Stimulated activated memory B cell treated with anti-CD40 and anti-IgM and Interleukin-4, amounts not matched to agents 10 μg/mL and 1 μg/mL and 100 μg/mL, for 72 hours (primary cell): ENCODE data around the gene ASCL5.
A peak's percentile ranks its signal among the peaks of the same experiment; 100 is the strongest.

Source experiments
- ATAC-seq: fragments of 150-1000 bp; cut with Tn5 transposase; 2 replicates; pipeline ENCODE4 v1.10.0; 2021
- H3K27ac Mint-ChIP-seq: one replicate; pipeline ENCODE4 v1.8.0; 2022; ENCODE audit warnings: mild to moderate bottlenecking, mixed read lengths
- H3K27me3 Mint-ChIP-seq: one replicate; pipeline ENCODE4 v1.8.0; 2022; ENCODE audit warnings: mixed read lengths
- H3K36me3 Mint-ChIP-seq: one replicate; pipeline ENCODE4 v1.8.0; 2022; ENCODE audit warnings: mixed read lengths
- H3K4me1 Mint-ChIP-seq: one replicate; pipeline ENCODE4 v1.8.0; 2022; ENCODE audit warnings: mixed read lengths
- H3K4me3 Mint-ChIP-seq: one replicate; pipeline ENCODE4 v1.8.0; 2022; ENCODE audit warnings: mild to moderate bottlenecking, moderate library complexity, mixed read lengths
- H3K9me3 Mint-ChIP-seq: one replicate; pipeline ENCODE4 v1.8.0; 2022; ENCODE audit warnings: mixed read lengths

ASCL5 gene

DNA sequence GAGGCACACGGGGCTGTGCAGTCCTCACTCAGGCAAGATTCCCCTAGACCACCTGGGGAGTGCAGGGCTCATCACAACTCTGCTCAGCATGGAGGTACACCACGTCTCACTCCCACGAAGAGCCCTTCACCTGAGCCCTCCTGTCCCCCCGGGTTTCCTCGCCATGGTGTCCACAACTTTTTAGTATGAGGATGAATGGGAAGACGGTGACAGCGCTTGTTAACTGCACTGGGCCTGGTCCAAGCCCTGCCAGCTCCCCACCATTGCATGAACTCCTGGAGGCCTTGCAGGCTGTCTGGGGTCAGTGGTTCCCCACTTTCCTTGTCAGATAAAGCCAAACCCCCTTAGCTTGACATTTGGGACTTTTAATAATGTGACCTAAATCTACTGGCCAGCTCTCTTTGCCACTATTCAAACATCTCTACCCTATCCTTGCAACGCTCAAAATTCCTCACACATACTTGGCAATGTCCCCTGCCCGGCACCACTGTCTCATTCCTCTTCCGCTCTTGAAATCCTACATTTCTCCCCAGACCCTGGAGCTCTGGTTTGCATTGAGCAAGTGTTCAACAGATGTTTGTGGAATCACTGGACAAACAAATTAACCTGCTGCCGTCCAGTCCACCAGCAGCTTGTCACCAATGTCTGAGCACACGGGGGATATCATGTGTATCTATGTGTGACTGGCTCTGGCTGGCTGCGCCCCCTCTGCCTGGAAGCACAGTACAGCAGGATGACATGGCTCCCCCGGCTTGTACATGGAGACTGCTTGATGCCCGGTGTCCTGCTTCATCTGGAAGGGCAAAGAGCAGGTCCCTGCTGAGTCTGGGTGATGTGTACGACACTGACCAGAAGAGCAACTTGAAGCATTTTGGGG, 16.1 kb upstream of the ASCL5 start:
- Mint-ChIP-seq H3K27me3 (no peaks in the 10 kb centered on the region), H3K36me3 (peaks cover 75% of the 10 kb centered on the region), H3K27ac (no peak overlapping the region), H3K9me3 (no peaks in the 10 kb centered on the region), H3K4me1 (no peaks in the 10 kb centered on the region), H3K4me3 (no peak overlapping the region)
- no peak for ATAC-seq

DNA sequence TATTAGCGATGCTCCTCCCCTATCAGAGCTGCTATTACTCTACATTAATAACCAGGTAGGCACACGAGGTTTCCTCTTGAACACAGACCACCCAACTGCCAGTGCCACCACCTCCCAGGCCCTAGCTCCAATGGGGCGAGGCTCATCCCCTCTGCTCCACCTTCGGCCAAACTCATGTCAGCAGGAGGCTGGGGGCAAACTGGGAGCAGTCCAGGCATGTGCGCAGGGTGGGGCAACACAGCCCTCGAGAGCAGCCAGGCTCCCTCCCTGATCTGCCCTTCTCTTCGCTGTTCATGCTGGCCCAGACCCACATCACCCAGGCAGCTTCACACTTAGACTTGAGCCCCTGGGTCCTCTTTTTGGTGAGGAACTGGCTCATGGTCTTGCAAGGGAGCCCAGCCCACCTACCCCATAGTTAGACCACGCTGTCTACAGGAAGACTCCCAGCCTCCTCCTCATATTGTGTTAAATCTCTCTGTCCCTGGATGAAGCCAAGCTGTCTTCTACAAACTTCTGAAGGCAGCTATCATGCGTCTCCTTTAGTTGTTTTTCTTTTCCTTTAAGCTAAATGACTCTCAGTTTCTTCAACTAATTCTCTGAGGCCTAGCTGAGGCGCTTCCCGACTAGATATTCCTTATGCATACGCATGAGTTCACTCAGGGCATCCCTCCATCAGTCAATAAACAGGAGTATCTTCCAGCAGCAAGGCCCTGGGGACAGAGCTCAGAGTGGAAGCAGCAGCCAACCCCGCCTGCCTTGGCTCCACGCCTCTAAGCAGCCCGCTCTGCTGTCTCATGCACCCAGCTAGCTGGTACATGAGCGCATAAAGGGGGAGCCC, 15.2 kb upstream of the ASCL5 start:
- H3K4me1 Mint-ChIP-seq, result no peaks in the 10 kb centered on the region
- no peak for ATAC-seq
- no peaks in the 10 kb centered on the region for H3K27me3 Mint-ChIP-seq
- H3K27ac Mint-ChIP-seq, result peak overlapping the region; percentile 7
- H3K4me3 Mint-ChIP-seq, result no peak overlapping the region
- H3K9me3 Mint-ChIP-seq, result no peaks in the 10 kb centered on the region
- peaks cover 71% of the 10 kb centered on the region for H3K36me3 Mint-ChIP-seq

DNA sequence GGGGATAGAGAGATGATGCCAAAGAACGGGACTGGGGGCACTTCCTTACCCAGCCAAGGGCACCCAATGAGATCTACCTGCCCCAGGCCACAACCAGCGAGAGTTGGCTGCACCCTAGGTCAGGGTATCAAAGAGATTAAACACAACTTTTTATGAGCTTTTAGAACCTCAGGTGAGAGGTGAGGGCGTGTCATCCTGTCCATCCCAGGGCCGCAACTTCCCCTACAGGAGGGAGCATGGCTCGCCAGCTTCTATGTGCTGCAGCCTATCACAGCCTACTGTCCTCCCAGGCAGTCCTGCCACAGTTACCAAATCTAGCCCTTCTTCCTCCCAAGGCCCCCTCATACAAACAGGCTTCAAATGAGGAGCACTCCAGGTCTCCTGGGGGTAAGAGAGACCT, 14.4 kb upstream of the ASCL5 start:
- H3K9me3 Mint-ChIP-seq, result no peaks in the 10 kb centered on the region
- no peaks in the 10 kb centered on the region for H3K27me3 Mint-ChIP-seq
- peaks cover 63% of the 10 kb centered on the region for H3K36me3 Mint-ChIP-seq
- no peak for ATAC-seq
- H3K4me1 Mint-ChIP-seq, result no peaks in the 10 kb centered on the region
- H3K4me3 Mint-ChIP-seq, result no peak overlapping the region
- no peak overlapping the region for H3K27ac Mint-ChIP-seq

DNA sequence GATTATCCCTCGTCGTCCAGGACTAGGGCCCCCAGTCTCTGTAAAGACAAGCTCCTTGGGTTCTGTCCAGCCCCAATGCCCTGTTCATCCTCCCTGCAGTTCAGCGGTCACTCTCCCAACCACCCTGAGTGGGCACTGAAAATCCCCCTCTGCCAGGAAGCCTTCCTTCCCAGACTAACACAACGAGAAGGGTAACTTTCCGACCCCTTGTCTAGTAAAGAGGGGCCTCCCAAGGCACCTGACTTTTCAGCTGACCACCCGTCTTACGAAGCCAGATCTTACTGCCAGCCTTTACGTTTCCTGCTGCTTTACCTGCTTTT, 13.9 kb upstream of the ASCL5 start:
- peaks cover 59% of the 10 kb centered on the region for H3K36me3 Mint-ChIP-seq
- ATAC-seq, result no peak
- H3K9me3 Mint-ChIP-seq, result no peaks in the 10 kb centered on the region

DNA sequence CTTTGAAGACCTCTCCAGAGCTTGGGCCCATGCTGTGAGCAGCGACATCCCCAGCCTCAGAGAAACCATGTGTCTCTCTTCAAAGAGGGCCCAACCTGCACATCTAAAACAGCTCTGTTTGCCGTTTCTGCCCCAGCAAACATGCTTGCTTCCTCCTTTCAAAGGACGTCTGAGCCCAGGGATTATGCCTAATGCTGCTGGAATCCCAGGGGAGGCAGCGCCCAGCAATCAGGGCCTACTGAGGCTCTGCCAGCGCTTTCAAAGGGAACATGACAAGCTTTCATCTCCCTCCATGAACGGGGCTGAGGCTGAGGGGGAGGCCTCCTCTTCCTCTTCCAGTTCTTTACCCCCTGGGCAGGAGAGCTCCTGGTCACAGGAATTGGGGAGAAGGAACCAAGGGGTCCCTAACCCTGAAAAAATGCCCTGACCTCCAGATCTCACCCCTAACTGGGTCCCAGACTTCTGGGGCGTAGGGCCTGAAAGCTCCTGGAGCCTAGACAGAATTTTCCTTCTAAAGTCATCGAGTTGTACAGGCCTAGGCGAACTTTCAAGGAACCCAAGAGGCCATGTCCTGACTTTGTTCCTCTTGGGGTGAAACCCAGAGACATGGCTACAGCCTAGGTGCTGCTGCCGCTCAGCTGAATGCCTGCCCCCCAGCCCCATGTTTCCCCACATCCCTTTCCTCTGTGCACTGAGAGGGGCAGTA, 13.4 kb upstream of the ASCL5 start:
- no peak for ATAC-seq
- no peak overlapping the region for H3K4me3 Mint-ChIP-seq
- H3K4me1 Mint-ChIP-seq, result no peaks in the 10 kb centered on the region
- peaks cover 63% of the 10 kb centered on the region for H3K36me3 Mint-ChIP-seq
- no peak overlapping the region for H3K27ac Mint-ChIP-seq
- H3K9me3 Mint-ChIP-seq, result no peaks in the 10 kb centered on the region
- H3K27me3 Mint-ChIP-seq, result no peaks in the 10 kb centered on the region

More for the DNA sequence above, 13.9 kb upstream of the ASCL5 start:
- Mint-ChIP-seq H3K27me3 (no peaks in the 10 kb centered on the region), H3K4me1 (no peaks in the 10 kb centered on the region), H3K27ac (no peak overlapping the region), H3K4me3 (no peak overlapping the region)

DNA sequence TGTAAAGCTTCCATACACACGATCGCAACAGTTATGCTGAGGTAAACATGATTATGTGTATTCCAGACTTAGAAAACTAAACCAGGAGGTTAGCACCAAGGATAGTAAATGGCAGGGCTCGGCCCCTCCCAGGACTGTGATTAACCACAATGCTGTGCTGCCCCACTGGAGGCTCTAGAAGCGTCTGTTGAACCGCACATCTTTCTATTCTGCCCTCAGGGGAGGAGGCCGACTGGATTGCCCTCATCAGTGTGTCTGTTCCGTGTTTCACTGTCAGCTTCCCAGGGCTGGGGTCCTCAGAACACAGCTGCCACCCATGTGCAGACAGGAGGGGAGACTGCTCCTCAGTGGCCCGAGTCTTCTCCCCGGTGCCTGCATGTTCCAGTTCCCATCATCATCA, 12.8 kb upstream of the ASCL5 start:
- no peak for ATAC-seq
- no peaks in the 10 kb centered on the region for H3K27me3 Mint-ChIP-seq
- H3K27ac Mint-ChIP-seq, result no peak overlapping the region
- peaks cover 63% of the 10 kb centered on the region for H3K36me3 Mint-ChIP-seq
- no peaks in the 10 kb centered on the region for H3K9me3 Mint-ChIP-seq
- H3K4me1 Mint-ChIP-seq, result no peaks in the 10 kb centered on the region
- no peak overlapping the region for H3K4me3 Mint-ChIP-seq

DNA sequence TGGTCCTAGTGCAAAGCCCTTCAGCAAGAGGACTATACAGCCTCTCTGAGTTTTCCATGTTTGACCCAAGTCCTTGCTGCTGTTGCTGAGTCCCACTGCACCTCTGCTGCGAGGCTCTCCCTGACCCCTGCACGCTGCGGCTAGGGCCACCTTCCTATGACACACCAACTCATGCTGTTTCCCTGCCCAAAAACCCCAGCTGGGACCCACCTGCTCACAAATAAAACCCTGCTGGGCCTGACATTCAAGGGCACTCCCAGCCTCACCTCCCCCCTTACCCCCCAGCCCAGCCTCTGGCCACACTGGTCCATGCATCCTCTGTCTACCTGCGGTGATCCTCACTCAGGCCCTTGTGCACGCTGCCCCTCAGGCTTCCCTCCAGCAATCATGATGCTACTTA, 12.3 kb upstream of the ASCL5 start:
- no peak overlapping the region for H3K4me3 Mint-ChIP-seq
- no peak overlapping the region for H3K27ac Mint-ChIP-seq
- ATAC-seq, result no peak
- no peaks in the 10 kb centered on the region for H3K4me1 Mint-ChIP-seq
- H3K36me3 Mint-ChIP-seq, result peaks cover 65% of the 10 kb centered on the region
- no peaks in the 10 kb centered on the region for H3K27me3 Mint-ChIP-seq
- no peaks in the 10 kb centered on the region for H3K9me3 Mint-ChIP-seq

DNA sequence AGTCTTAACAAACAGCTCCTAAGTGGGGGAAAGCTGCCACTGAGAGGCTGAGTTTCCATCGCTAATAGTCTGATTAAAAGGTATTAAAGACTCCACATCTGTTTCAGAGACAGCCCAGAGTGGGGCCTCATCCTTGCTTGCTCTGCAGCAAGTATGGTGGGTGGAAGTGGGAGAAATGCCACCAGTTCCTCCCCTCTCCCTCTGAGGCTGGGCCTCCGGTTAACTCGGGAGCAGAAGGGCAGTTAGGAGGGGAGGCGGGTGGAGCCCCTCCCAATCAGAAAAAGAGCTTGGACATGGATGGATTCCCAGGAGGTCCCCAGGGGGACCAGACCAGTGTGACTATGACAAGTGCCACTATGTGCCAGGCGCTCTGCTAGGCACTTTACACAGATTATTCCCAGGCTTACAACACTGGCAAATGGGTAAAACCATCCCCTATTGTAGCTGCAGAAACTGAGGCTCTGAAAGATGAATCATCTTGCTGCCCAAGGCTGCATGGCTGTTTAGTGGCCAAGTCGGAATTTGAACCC, 11.4 kb upstream of the ASCL5 start:
- Mint-ChIP-seq H3K27me3 (no peaks in the 10 kb centered on the region), H3K36me3 (peaks cover 62% of the 10 kb centered on the region), H3K27ac (no peak overlapping the region), H3K4me3 (no peak overlapping the region), H3K4me1 (no peaks in the 10 kb centered on the region), H3K9me3 (no peaks in the 10 kb centered on the region)
- no peak for ATAC-seq

DNA sequence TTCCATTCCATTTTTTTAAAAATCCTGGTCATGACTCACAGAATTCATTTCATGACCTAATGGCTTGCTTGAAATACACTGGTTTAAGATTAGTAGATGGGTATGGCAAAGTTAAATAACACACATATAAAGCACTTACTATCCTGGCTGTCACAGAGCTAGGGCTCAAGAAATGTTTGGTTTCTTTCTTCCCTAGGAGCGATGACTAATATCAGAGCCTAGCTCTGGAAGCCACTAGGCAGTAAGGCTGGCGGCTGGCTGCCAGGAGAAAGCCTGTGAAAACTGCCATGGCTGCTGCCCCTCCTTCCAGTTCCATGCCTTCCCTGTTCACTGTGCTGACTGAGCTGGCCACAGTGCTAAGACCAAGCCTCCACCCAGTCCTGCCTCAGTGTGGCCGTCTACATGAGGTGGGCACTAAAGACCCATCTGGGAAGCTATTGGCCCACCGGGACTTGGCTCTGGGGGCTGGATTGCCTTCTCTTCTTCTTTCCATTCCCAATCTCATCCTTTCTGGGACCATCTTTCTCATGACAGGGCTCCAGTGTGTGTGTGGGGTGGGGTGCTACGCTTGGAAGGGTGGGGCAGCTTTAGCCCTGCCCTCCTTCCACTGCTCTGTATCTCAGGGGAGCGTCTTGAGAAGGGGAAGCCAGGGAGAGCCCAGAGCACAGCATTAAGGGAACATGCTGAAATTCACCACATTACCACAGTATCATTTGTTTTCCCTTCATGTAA, 10.8 kb upstream of the ASCL5 start:
- ATAC-seq, result no peak
- Mint-ChIP-seq H3K27me3 (no peaks in the 10 kb centered on the region), H3K4me1 (no peaks in the 10 kb centered on the region), H3K27ac (no peak overlapping the region), H3K9me3 (no peaks in the 10 kb centered on the region), H3K36me3 (peaks cover 59% of the 10 kb centered on the region), H3K4me3 (no peak overlapping the region)

DNA sequence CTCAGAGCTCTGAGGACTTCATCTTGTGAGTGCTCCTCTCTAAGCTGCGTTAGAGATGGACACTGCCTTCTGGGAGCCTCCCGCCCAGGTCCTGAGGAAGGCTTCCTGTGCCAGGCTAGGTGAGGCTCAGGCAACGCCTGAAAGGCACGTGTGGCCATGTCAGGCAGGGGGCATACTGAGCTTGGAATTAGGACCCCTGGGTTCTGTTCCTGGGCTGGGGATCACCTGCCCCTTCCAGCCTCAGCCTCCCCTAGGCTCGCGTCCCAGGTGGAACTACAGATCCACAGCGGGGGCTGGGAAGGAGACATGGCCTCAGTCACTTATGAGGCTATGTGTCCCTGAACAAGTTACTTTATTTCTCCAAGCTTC, 10.0 kb upstream of the ASCL5 start:
- Mint-ChIP-seq H3K27ac (no peak overlapping the region), H3K36me3 (peaks cover 54% of the 10 kb centered on the region), H3K27me3 (no peaks in the 10 kb centered on the region), H3K4me1 (no peaks in the 10 kb centered on the region), H3K4me3 (no peak overlapping the region), H3K9me3 (no peaks in the 10 kb centered on the region)
- no peak for ATAC-seq

DNA sequence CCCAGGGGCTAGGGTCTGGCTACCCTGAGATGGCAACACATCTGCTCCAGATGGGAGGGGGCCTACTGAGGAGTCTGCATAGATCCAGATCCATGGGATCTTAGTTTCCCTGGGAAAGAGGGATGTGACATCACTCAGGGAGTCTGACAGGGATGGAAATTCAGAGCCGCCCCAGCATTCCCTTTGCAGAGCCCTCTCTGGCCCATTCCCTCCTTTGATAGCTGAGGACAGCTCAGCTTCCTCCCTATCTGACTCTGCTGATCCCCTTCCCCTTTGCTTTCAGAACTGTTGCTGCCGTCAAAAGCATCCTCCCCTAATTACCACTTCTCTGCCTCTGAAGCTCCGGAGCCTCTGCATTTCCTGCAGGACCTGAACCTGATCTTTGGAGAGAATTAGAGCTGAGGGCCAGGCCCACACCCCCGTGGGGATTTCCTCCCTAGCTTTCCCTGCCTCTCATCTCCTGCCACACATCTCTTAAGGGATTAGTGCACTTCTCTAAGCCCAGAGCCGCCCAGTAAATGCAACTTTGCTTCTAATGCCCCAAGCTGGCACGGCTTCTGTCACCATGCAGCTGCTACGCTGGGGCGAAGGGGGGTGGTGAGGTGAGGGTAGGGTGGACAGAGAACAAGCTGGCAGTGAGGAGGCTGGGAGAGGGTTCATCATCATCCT, 9.5 kb upstream of the ASCL5 start:
- ATAC-seq, result no peak
- peaks cover 53% of the 10 kb centered on the region for H3K36me3 Mint-ChIP-seq
- H3K4me1 Mint-ChIP-seq, result no peaks in the 10 kb centered on the region
- H3K9me3 Mint-ChIP-seq, result no peaks in the 10 kb centered on the region
- no peak overlapping the region for H3K27ac Mint-ChIP-seq
- H3K4me3 Mint-ChIP-seq, result no peak overlapping the region
- no peaks in the 10 kb centered on the region for H3K27me3 Mint-ChIP-seq

DNA sequence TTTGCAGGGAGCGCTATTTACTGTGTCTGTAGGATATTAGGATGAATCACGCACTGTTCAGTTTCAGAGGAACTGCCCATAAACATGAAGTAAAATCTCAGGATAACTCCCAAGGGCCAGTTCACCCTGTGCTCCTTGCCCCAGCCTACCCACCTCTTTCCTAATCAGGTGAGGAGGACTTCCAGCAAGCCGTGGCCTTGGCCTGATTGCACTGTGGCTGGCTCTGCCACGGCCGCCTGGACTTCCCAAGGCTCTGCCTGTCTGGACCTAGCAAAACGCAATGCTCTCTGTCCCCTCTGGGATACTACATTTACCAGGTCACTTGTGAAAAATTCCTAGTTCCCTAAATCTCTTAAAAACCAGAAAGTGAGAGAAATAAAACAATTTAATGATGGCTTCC, 7.4 kb upstream of the ASCL5 start:
- peaks cover 43% of the 10 kb centered on the region for H3K36me3 Mint-ChIP-seq
- ATAC-seq, result no peak
- no peak overlapping the region for H3K4me3 Mint-ChIP-seq
- H3K4me1 Mint-ChIP-seq, result no peaks in the 10 kb centered on the region
- no peak overlapping the region for H3K27ac Mint-ChIP-seq
- H3K27me3 Mint-ChIP-seq, result no peaks in the 10 kb centered on the region
- H3K9me3 Mint-ChIP-seq, result peaks cover 3% of the 10 kb centered on the region

DNA sequence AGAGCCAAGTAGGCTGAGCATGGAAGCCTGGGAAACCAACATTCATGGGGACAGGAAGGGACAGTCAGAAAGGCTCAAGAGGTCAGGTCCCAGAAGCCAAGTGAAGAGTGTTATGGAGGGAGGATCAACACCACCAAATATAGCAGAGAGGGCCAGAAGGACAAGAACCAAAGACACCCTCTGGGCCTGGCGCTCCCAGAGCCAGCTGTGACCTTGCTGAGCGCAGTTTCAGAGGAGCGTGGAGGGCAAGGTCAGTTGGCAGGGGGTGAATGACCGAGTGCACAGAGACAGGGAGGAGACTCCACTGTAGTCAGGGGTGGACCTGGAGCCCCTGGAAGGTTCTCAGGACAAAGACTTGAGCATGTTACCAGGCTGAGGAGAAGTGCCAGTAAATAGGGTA, 4.4 kb upstream of the ASCL5 start:
- Mint-ChIP-seq H3K4me3 (no peak overlapping the region), H3K9me3 (peaks cover 3% of the 10 kb centered on the region), H3K27ac (no peak overlapping the region), H3K27me3 (peaks cover 9% of the 10 kb centered on the region), H3K36me3 (peaks cover 34% of the 10 kb centered on the region), H3K4me1 (no peaks in the 10 kb centered on the region)
- no peak for ATAC-seq

DNA sequence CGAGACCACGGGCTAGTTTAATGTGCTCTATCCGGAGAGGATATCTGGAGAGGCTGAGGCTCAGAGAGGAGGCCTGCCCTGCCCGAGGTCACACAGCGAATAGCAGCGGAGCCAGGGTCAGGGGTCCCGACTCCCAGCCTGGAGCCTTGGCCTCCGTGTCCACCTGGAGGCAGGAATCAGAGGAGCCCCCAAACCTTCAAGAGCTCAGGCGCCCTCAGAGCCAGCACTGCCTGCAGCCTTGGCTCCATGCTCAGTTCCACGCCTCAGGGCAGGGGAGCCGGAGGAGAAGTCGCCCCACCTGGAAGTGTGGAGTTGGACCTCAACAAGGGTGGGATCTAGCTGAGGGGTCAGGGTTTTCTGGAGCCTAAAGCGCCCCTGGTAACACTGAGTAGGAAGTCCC, 2.0 kb upstream of the ASCL5 start:
- Mint-ChIP-seq H3K27ac (no peak overlapping the region), H3K4me3 (no peak overlapping the region), H3K9me3 (peaks cover 3% of the 10 kb centered on the region), H3K27me3 (peaks cover 28% of the 10 kb centered on the region), H3K36me3 (peaks cover 13% of the 10 kb centered on the region), H3K4me1 (no peaks in the 10 kb centered on the region)
- ATAC-seq, result no peak
